Limb (tissue), 2 donors: ENCODE results near the gene IGFL4.

Experiments
- DNase-seq, 2 donors: peaks; one replicate each; pipeline ENCODE4 v3.0.0-alpha.2; 2016; ENCODE audit errors: extremely low spot score in 2 of 2

The IGFL4 gene

DNA sequence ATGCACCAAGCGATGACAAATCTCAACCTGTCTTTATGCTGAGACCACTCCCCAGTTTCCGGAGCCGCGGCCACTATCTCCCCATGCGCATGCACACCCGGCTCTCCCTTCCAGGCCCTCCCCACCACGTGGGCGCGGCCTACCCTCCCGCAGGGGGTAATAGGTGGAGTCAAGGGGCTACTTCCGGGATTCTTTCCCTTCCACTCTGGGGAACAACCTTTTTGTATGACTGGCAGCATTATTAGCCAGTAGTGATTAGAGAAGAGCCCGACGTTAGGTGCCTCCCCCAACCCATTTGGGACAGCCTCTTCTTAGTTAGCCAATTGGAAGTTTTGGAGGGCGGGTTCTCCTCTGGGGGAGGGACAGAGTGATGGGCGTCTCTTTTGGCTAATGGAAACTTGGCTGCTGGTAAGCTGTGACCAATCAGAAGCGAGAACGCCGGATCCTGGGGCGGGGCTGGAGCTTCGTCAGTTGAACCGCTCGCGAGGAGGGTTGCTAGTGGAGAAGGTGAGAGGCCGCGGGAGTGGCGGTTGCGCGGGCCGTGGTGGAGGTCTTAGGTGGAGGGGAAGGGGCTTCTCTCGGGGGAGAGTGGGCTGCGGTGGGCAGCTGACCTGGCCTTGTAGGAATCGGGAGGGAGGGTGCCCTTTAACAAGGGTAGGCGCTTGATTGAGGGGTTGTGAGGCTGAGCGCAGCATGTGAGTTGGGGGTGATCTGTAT is 45.6 kb downstream of the IGFL4 start, which contains the start of gene CCDC61:
TSS of gene CCDC61 (plus strand) at position 470 of the 717 bp plus-strand sequence. CDS start 7,552 bp downstream, outside the sequence.
- peak; percentile 97 to 99 for DNase-seq

DNA sequence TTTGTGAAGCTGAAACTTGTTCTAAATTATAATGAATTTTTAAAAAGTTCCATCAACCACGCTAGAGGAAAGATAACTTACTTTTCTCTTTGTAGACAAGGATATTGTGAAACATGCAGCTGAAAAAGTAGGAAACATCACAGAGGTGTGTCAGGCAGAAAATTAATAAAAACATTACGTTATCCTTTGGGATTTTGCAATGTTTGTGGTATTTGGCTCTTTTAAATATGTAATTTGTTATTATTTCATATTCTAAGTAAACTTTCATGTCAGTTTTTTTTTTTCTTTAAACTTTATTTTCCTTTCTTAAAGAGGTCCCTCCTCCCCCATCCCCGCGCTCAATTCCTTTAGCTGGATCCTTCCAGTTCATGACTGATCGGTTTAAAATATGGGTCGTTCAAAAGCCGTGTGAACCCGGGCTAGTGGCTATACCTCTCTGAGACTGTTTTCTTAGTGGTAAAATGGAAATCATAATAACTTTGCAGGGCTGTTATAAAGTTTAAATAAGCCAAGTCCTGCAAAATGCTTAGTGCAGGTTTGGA is 46.3 kb downstream of the IGFL4 start:
- DNase-seq: no peak

GRCh38 chr19:45990113-45990728 is 50.6 kb downstream of the IGFL4 start:
- DNase-seq: no peak
